Lower leg skin (tissue), 3 donors: ENCODE results near the gene ASPA.
"Not testable (repeated sequence)": the region's sequence is repeated elsewhere in the genome, so short reads cannot be mapped to it uniquely, and the experiment has no call there.

Source experiments
- POLR2A ChIP-seq, 2 donors: fragments of 450-650 bp; IDR thresholded peaks; one replicate each; pipeline ENCODE4 v1.6.1; 2016 to 2017; ENCODE audit warnings: antibody characterized with exemption in 2 of 2, mild to moderate bottlenecking in 1 of 2, moderate library complexity in 1 of 2
- TF ChIP-seq, protein P1 (sequence below), 3 donors: fragments of 450-650 bp; IDR thresholded peaks; one replicate each; pipeline ENCODE4 v1.5.1; 2016; ENCODE audit warnings: antibody characterized with exemption in 3 of 3, mild to moderate bottlenecking in 3 of 3, moderate library complexity in 2 of 3

DNA sequence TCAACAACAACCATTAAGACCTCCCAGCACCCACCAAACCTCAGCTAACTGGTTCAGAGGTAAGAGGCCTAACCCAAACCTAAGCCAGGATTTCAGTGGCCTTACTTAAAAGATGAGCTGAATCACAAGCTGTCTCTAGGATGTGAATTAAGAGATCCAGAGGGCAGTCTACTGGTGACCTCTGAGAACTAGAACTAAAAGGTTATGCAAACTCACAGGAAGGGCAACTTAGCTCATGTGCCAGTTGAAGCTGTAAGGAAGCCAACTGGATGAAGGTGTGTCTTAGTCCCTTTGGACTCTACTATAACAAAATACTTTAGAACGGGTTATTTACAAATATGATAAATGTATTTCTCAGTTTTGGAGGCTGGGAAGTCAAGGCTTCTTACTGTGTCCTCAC is 9.4 kb upstream of the ASPA start:
- TF ChIP-seq POLR2A (IDR thresholded peaks at IDR 0.05): not testable (repeated sequence)
- TF ChIP-seq, protein P1, sequence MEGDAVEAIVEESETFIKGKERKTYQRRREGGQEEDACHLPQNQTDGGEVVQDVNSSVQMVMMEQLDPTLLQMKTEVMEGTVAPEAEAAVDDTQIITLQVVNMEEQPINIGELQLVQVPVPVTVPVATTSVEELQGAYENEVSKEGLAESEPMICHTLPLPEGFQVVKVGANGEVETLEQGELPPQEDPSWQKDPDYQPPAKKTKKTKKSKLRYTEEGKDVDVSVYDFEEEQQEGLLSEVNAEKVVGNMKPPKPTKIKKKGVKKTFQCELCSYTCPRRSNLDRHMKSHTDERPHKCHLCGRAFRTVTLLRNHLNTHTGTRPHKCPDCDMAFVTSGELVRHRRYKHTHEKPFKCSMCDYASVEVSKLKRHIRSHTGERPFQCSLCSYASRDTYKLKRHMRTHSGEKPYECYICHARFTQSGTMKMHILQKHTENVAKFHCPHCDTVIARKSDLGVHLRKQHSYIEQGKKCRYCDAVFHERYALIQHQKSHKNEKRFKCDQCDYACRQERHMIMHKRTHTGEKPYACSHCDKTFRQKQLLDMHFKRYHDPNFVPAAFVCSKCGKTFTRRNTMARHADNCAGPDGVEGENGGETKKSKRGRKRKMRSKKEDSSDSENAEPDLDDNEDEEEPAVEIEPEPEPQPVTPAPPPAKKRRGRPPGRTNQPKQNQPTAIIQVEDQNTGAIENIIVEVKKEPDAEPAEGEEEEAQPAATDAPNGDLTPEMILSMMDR (IDR thresholded peaks at IDR 0.05): not testable (repeated sequence)
